Mesodermal cell (in vitro differentiated cells): Measurements from ENCODE around the gene EGLN2.
"Not testable (repeated sequence)": the region's sequence is repeated elsewhere in the genome, so short reads cannot be mapped to it uniquely, and the experiment has no call there.

ENCODE experiments used
- H3K27ac ChIP-seq: 2 replicates; pipeline ENCODE4 v1.7.0; 2013; ENCODE audit warnings: mild to moderate bottlenecking, low read depth, low read length, moderate library complexity; ENCODE audit not compliant: severe bottlenecking
- H3K36me3 ChIP-seq: 2 replicates; pipeline ENCODE4 v1.7.1; 2013; ENCODE audit warnings: mild to moderate bottlenecking, low read length, moderate library complexity; ENCODE audit not compliant: control insufficient read depth, insufficient read depth
- H3K4me1 ChIP-seq: one replicate; pipeline ENCODE4 v1.7.1; 2013; ENCODE audit warnings: mild to moderate bottlenecking, low read length; ENCODE audit not compliant: insufficient read depth, control insufficient read depth, poor library complexity, severe bottlenecking
- H3K4me3 ChIP-seq: 2 replicates; pipeline ENCODE4 v1.7.0; 2013; ENCODE audit warnings: low read length, control low read depth, mild to moderate bottlenecking; ENCODE audit not compliant: insufficient read depth, poor library complexity, severe bottlenecking; ENCODE audit errors: extremely low read depth
- H3K9me3 ChIP-seq: 2 replicates; pipeline ENCODE4 v1.7.1; 2013; ENCODE audit warnings: mild to moderate bottlenecking, low read length, moderate library complexity; ENCODE audit not compliant: control insufficient read depth
- WGBS, 2 experiments: methylation state at CpG; one replicate each; pipeline ENCODE4 v1.1.5; 2013; ENCODE audit warnings: missing lambda C conversion rate in 2 of 2; ENCODE audit not compliant: insufficient coverage in 2 of 2; 5-methylcytosine and 5-hydroxymethylcytosine counted together

EGLN2 gene

GRCh38 chr19:40822704-40823553, 23.9 kb downstream of the EGLN2 start:
- not testable (repeated sequence) for H3K9me3 ChIP-seq, H3K4me3 ChIP-seq, H3K36me3 ChIP-seq
- 72 to 81% methylated on average over 6 of the region's 9 CpGs for WGBS, 2 experiments
- H3K4me1 ChIP-seq = peaks cover 22% of the 10 kb centered on the region
- peak overlapping the region; percentile 82 for H3K27ac ChIP-seq

GRCh38 chr19:40824916-40825315, 25.9 kb downstream of the EGLN2 start:
- H3K4me1 ChIP-seq = peaks cover 22% of the 10 kb centered on the region
- not testable (repeated sequence) for H3K4me3 ChIP-seq, H3K27ac ChIP-seq, H3K9me3 ChIP-seq, H3K36me3 ChIP-seq
- 96% methylated on average over 7 to 11 of the region's 16 CpGs for WGBS, 2 experiments

GRCh38 chr19:40825460-40826095, 26.6 kb downstream of the EGLN2 start:
- H3K27ac ChIP-seq, H3K4me3 ChIP-seq, H3K9me3 ChIP-seq, H3K36me3 ChIP-seq: not testable (repeated sequence)
- no CpG with 5 or more reads among the region's 6 CpGs for WGBS, 2 experiments
- H3K4me1 ChIP-seq = peaks cover 22% of the 10 kb centered on the region

DNA sequence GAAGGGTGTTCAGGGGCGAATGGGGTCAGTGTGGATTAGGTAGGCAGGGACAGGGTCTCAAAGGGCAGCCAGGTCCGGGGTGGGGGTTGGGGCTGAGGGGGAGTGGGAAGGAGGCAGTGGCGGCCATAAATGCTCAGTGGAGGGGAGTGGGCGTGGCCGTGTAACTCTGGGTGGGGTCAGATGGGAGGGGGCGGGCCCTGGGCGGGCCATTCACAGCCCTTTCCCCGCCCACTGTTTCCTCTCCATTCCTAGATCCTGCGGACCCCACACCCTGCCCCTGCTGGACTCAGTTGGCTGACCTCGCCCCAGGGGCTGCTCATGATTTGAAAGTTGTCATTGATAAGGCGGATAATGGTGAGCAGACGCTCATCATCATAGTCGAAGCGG, 27.3 kb downstream of the EGLN2 start:
- H3K4me1 ChIP-seq = peaks cover 22% of the 10 kb centered on the region
- 99 to 100% methylated on average over 3 to 6 of the region's 14 CpGs for WGBS, 2 experiments
- H3K9me3 ChIP-seq, H3K4me3 ChIP-seq, H3K36me3 ChIP-seq, H3K27ac ChIP-seq: not testable (repeated sequence)

DNA sequence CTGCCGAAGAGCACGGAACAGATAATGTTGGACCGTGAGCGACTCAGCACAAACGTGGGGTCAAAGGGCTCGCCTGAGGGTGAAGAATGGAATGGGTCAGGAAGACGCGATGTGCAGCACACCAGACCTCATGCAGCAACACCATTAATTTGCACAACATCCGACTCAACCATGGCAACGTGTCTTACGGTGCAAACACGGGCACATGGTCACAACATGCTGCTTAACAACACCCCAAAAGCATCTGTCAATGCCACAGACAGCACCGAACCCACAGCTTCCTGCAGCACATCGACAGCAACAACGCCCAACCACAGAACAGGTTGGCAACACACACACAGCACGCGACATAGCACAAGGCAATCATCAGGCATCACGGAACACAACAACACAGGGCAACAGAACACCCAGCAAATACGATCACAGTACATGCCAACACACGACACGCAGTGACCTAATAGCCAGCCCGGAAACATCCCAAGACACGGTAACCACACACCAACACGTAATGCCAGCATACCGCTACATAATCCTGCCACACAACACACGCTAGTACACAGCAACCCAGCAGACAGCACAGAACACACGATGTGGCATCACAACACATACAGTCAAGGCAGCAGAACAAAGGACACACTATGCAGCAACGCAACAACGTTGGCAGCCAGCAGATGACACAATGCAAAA, 27.9 kb downstream of the EGLN2 start:
- H3K27ac ChIP-seq, H3K4me3 ChIP-seq, H3K9me3 ChIP-seq, H3K36me3 ChIP-seq: not testable (repeated sequence)
- H3K4me1 ChIP-seq = peaks cover 21% of the 10 kb centered on the region
- 92 to 96% methylated on average over 18 to 27 of the region's 29 CpGs for WGBS, 2 experiments

- 91 to 94% methylated on average over 14 to 21 of the region's 22 CpGs for WGBS, 2 experiments
- no peaks in the 10 kb centered on the region for H3K9me3 ChIP-seq
- H3K27ac ChIP-seq = no peak overlapping the region
- H3K36me3 ChIP-seq = no peaks in the 10 kb centered on the region
- no peak overlapping the region for H3K4me3 ChIP-seq
- peaks cover 13% of the 10 kb centered on the region for H3K4me1 ChIP-seq
Measured at GRCh38 chr19:40827386-40828247, 28.6 kb downstream of the EGLN2 start.

DNA sequence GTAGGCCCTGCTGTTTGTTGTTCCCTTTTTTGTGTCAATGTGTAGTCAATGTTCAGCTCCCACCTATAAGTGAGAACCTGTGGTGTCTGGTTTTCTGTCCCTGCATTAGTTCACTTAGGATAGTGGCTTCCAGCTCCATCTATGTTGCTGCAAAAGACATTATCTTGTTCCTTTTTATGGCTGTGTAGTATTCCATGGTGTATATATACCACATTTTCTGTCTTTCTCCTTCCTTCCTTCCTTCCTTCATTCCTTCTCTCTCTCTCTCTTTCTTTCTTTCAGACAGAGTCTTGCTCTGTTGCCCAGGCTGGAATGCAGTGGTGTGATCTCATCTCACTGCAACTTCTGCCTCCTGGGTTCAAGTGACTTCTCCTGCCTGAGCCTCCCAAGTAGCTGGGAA, 30.2 kb downstream of the EGLN2 start:
- no peak overlapping the region for H3K4me3 ChIP-seq
- H3K4me1 ChIP-seq = no peaks in the 10 kb centered on the region

GRCh38 chr19:40830741-40831140, 31.8 kb downstream of the EGLN2 start:
- not testable (repeated sequence) for H3K4me1 ChIP-seq, H3K36me3 ChIP-seq, H3K4me3 ChIP-seq, H3K27ac ChIP-seq, H3K9me3 ChIP-seq
- 87 to 96% methylated on average over 12 to 13 of the region's 16 CpGs for WGBS, 2 experiments

More for the DNA sequence above, 30.2 kb downstream of the EGLN2 start:
- Histone ChIP-seq H3K9me3 (no peaks in the 10 kb centered on the region), H3K36me3 (no peaks in the 10 kb centered on the region), H3K27ac (no peak overlapping the region)

DNA sequence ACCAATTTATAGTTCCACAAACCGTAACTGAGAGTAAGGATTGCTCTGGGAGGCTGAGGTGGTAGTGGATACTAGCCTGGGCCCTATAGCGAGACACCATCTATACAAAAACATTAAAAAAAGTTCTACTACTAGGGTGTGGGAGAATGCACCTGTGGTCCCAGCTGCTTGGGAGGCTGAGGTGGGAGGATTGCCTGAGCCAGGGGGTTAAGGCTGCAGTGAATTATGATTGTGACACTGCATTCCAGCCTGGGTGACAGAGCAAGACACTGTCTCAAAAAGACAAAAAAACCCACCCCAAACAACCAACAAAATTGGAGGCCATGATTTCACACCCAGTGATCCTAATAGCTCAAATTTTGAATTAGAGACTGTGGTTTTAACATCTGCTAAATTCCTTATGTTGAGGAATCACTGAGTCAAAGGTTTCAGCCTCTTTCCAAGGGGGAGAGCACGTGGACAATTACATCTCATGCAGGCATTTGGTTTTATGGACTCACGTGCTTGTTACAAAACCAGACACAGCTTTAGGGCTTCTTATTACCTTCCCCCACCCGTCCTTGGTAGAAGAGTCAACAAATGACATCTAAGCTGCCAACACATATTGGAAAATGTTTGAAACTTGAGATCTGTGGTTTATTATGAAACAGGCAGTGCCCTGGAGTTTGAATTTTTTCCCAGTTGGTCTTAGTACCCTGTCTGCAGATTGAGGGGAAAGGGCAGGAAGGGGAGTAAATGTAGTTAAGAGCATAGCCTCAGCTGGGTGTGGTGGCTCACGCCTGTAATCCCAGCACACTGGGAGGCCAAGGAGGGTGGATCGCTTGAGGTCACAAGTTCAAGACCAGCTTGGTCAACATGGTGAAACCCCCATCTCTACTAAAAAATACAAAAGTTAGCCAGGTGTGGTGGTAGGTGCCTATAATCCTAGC, 32.8 kb downstream of the EGLN2 start:
- Histone ChIP-seq H3K9me3 (no peaks in the 10 kb centered on the region), H3K27ac (no peak overlapping the region), H3K36me3 (no peaks in the 10 kb centered on the region), H3K4me3 (no peak overlapping the region), H3K4me1 (no peaks in the 10 kb centered on the region)
- WGBS, 2 experiments = 80% methylated on average over 4 to 5 of the region's 7 CpGs

DNA sequence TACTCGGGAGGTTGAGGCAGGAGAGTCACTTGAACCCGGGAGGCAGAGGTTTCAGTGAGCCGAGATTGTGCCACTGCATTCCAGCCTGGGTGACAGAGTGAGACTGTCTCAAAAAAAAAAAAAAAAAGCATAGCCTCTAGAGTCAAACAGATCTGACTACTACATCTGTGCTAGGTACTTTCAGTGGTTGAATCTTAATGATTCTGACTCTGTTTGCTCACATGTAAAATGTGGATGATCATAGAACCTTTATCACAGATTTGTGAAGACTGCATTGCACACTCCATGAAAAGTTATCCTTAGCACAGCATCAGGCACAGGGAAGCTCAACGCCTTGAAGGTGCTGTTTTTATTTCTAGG, 33.4 kb downstream of the EGLN2 start:
- not testable (repeated sequence) for H3K36me3 ChIP-seq, H3K9me3 ChIP-seq, H3K4me3 ChIP-seq, H3K4me1 ChIP-seq, H3K27ac ChIP-seq
- 70% methylated on average over 2 of the region's 4 CpGs; no CpG with 5 or more reads in 1 of the 2 experiments for WGBS, 2 experiments
